Naive thymus-derived CD4-positive, alpha-beta T cell (primary cell): ENCODE results near the gene ECSIT. TPM values are rescaled to one million over a fixed set of nuclear protein-coding genes. Genes with fewer than 3 reads are reported as not detected.
A peak's percentile ranks its signal among the peaks of the same experiment; 100 is the strongest.
"Not testable (repeated sequence)": the region's sequence is repeated elsewhere in the genome, so short reads cannot be mapped to it uniquely, and the experiment has no call there.

Source experiments
- ATAC-seq: fragments of 150-1000 bp; cut with Tn5 transposase; 2 replicates; pipeline ENCODE4 v1.10.0; 2021; ENCODE audit warnings: mild to moderate bottlenecking, moderate library complexity
- CTCF ChIA-PET: fragments of 350-600 bp; sonication (Branson Sonifier 250); formaldehyde crosslinking; loops from one replicate; lab custom pipeline; 2021; ENCODE audit warnings: antibody characterized with exemption; lab: Charles Lee
- POLR2A ChIA-PET: fragments of 350-600 bp; sonication (Branson Sonifier 250); formaldehyde crosslinking; loops from one replicate; lab custom pipeline; 2021; ENCODE audit warnings: antibody characterized with exemption, inconsistent platforms; lab: Charles Lee
- DNase-seq, 9 donors: peaks; one replicate each; pipeline versions ENCODE4 v3.0.0 to v3.0.0-alpha.2; 2020 to 2022; ENCODE audit warnings: mixed read lengths in 1 of 9
- H3K27ac ChIP-seq: one replicate; pipeline ENCODE4 v1.7.0; 2013; ENCODE audit warnings: mild to moderate bottlenecking, low read depth, low read length, moderate library complexity
- H3K27me3 ChIP-seq, 2 donors: one replicate each; pipeline ENCODE4 v1.7.0; 2013; ENCODE audit warnings: low read length in 2 of 2, mild to moderate bottlenecking in 2 of 2, moderate library complexity in 2 of 2; ENCODE audit not compliant: control insufficient read depth in 2 of 2, insufficient read depth in 2 of 2
- H3K36me3 ChIP-seq, 3 experiments: 1 replicate in 2 of 3; 2 replicates in 1 of 3; pipeline ENCODE4 v1.7.0; 2013; ENCODE audit warnings: low read length in 3 of 3, mild to moderate bottlenecking in 3 of 3, moderate library complexity in 1 of 3; ENCODE audit not compliant: insufficient read depth in 3 of 3, control insufficient read depth in 2 of 3
- H3K4me1 ChIP-seq, 2 donors: one replicate each; pipeline ENCODE4 v1.7.0; 2013; ENCODE audit warnings: low read length in 2 of 2, mild to moderate bottlenecking in 2 of 2, moderate library complexity in 1 of 2; ENCODE audit not compliant: control insufficient read depth in 2 of 2, insufficient read depth in 2 of 2
- H3K4me3 ChIP-seq: 2 replicates; pipeline ENCODE4 v1.7.0; 2013; ENCODE audit warnings: mild to moderate bottlenecking, low read length
- H3K9me3 ChIP-seq, 3 experiments: 1 replicate in 2 of 3; 2 replicates in 1 of 3; pipeline ENCODE4 v1.7.0; 2013; ENCODE audit warnings: low read length in 3 of 3; ENCODE audit not compliant: control insufficient read depth in 2 of 3
- H3K27ac Mint-ChIP-seq, 9 donors: one replicate each; pipeline ENCODE4 v1.8.0; 2020 to 2022; ENCODE audit warnings: mixed read lengths in 9 of 9, mild to moderate bottlenecking in 8 of 9, moderate library complexity in 5 of 9, inconsistent platforms in 2 of 9
- H3K27me3 Mint-ChIP-seq, 5 donors: one replicate each; pipeline ENCODE4 v1.8.0; 2021 to 2022; ENCODE audit warnings: mixed read lengths in 5 of 5, mild to moderate bottlenecking in 1 of 5
- H3K36me3 Mint-ChIP-seq, 5 donors: one replicate each; pipeline ENCODE4 v1.8.0; 2020 to 2022; ENCODE audit warnings: mixed read lengths in 5 of 5, mild to moderate bottlenecking in 3 of 5, inconsistent platforms in 1 of 5
- H3K4me1 Mint-ChIP-seq, 7 donors: one replicate each; pipeline ENCODE4 v1.8.0; 2020 to 2022; ENCODE audit warnings: mixed read lengths in 7 of 7, mild to moderate bottlenecking in 3 of 7, inconsistent platforms in 1 of 7
- H3K4me3 Mint-ChIP-seq, 10 donors: one replicate each; pipeline ENCODE4 v1.8.0; 2020 to 2022; ENCODE audit warnings: mild to moderate bottlenecking in 10 of 10, mixed read lengths in 10 of 10, moderate library complexity in 6 of 10, inconsistent platforms in 2 of 10
- H3K9me3 Mint-ChIP-seq, 11 donors: one replicate each; pipeline ENCODE4 v1.8.0; 2020 to 2022; ENCODE audit warnings: mixed read lengths in 11 of 11, mild to moderate bottlenecking in 4 of 11, inconsistent platforms in 1 of 11, moderate library complexity in 1 of 11
- intact Hi-C, 2 donors: fragments of 100-400 bp; cut with micrococcal nuclease; formaldehyde crosslinking; loops; one replicate each; pipeline ENCODE4 v1.15.1; 2023
- polyA plus RNA-seq, 2 donors: library from polyadenylated mRNA; unstranded; fragments of 300-500 nt; fragmentation: Illumina TruSeq; gene quantifications; one replicate each; pipeline ENCODE4 v1.2.3, GENCODE V29; 2021
- total RNA-seq, 6 experiments: library from RNA in 5 of 6; stranded (reverse) in 5 of 6; gene quantifications; 1 replicate in 5 of 6; 2 replicates in 1 of 6; pipeline ENCODE4 v1.2.3 and lab custom pipeline; 2021 to 2026

The ECSIT gene
- total and polyA plus RNA-seq, 7 experiments from 2014 or later, result 25.8 to 50.3 (median 36.0) TPM

- H3K27ac Mint-ChIP-seq, result peak overlapping the region in 1 of 9 donors; percentile 42
These were observed 50.5 kb downstream of the ECSIT start for GRCh38 chr19:11478167-11479089.

GRCh38 chr19:11475861-11476260 is 53.1 kb downstream of the ECSIT start:
- no peaks in the 10 kb centered on the region for H3K36me3 Mint-ChIP-seq
- intact Hi-C loops, result no loop called here
- H3K9me3 Mint-ChIP-seq, result no peaks in the 10 kb centered on the region
- Histone ChIP-seq H3K9me3 (no peaks in the 10 kb centered on the region), H3K36me3 (no peaks in the 10 kb centered on the region), H3K27me3 (peaks cover 0 to 3% of the 10 kb centered on the region in 2 donors), H3K27ac (no peak overlapping the region), H3K4me1 (no peaks in the 10 kb centered on the region), H3K4me3 (no peak overlapping the region)
- POLR2A ChIA-PET, result no interaction called here
- DNase-seq, result no peak
- no peak overlapping the region for H3K4me3 Mint-ChIP-seq
- H3K4me1 Mint-ChIP-seq, result peaks cover 0 to 9% (median 4%) of the 10 kb centered on the region in 7 donors
- H3K27me3 Mint-ChIP-seq, result peaks cover 9 to 40% (median 17%) of the 10 kb centered on the region in 5 donors
- CTCF ChIA-PET, result no interaction called here
- no peak overlapping the region for H3K27ac Mint-ChIP-seq
- ATAC-seq, result no peak

More at GRCh38 chr19:11478167-11479089, 50.5 kb downstream of the ECSIT start:
- POLR2A ChIA-PET, result no interaction called here
- H3K4me1 ChIP-seq, result peaks cover 15 to 20% of the 10 kb centered on the region in 2 donors
- Mint-ChIP-seq H3K4me3 (peak overlapping the region in 6 of 10 donors; percentile 12 to 76 (median 44)), H3K36me3 (peaks cover 0 to 3% (median 0%) of the 10 kb centered on the region in 5 donors), H3K27me3 (peaks cover 24 to 48% (median 29%) of the 10 kb centered on the region in 5 donors), H3K9me3 (no peaks in the 10 kb centered on the region), H3K4me1 (peaks cover 12 to 22% (median 20%) of the 10 kb centered on the region in 7 donors)
- H3K4me3 ChIP-seq, result no peak overlapping the region
- CTCF ChIA-PET, result no interaction called here
- intact Hi-C loops, result no loop called here
- DNase-seq, result no peak
- H3K27ac ChIP-seq, result no peak overlapping the region
- H3K27me3 ChIP-seq, result peaks cover 8 to 17% of the 10 kb centered on the region in 2 donors
- no peaks in the 10 kb centered on the region for H3K36me3 ChIP-seq
- ATAC-seq, result no peak
- H3K9me3 ChIP-seq, result no peaks in the 10 kb centered on the region

- CTCF ChIA-PET, result interaction anchor here (0.6 kb wide), 1 partner anchor 346 kb away, joined by 3 read pairs; no protein-coding TSS in a partner anchor
- H3K9me3 ChIP-seq, POLR2A ChIA-PET, ATAC-seq, H3K27me3 ChIP-seq, H3K36me3 Mint-ChIP-seq, H3K36me3 ChIP-seq, intact Hi-C loops, DNase-seq, H3K27ac ChIP-seq, H3K4me3 ChIP-seq, H3K4me1 ChIP-seq, H3K27ac Mint-ChIP-seq, H3K9me3 Mint-ChIP-seq, H3K4me1 Mint-ChIP-seq, H3K4me3 Mint-ChIP-seq: not testable (repeated sequence)
- H3K27me3 Mint-ChIP-seq, result peaks cover 9 to 40% (median 17%) of the 10 kb centered on the region in 5 donors
These were observed 53.6 kb downstream of the ECSIT start for GRCh38 chr19:11475343-11475742.

- no peaks in the 10 kb centered on the region for H3K36me3 ChIP-seq
- H3K4me3 ChIP-seq, result no peak overlapping the region
- ATAC-seq, result no peak
- DNase-seq, result no peak
- Mint-ChIP-seq H3K27me3 (peaks cover 3 to 34% (median 10%) of the 10 kb centered on the region in 5 donors), H3K27ac (no peak overlapping the region), H3K4me1 (peaks cover 0 to 3% (median 0%) of the 10 kb centered on the region in 7 donors), H3K36me3 (no peaks in the 10 kb centered on the region), H3K4me3 (no peak overlapping the region), H3K9me3 (no peaks in the 10 kb centered on the region)
- intact Hi-C loops, result no loop called here
- H3K27me3 ChIP-seq, result no peaks in the 10 kb centered on the region
- no peaks in the 10 kb centered on the region for H3K9me3 ChIP-seq
- H3K27ac ChIP-seq, result no peak overlapping the region
- CTCF ChIA-PET, result interaction anchor here (0.6 kb wide), 1 partner anchor 181 kb away, joined by 3 read pairs; no protein-coding TSS in a partner anchor
- POLR2A ChIA-PET, result no interaction called here
- H3K4me1 ChIP-seq, result no peaks in the 10 kb centered on the region
These were observed 55.2 kb downstream of the ECSIT start for GRCh38 chr19:11473725-11474124.

- DNase-seq, H3K9me3 Mint-ChIP-seq, H3K27me3 ChIP-seq, H3K27ac ChIP-seq, H3K4me1 Mint-ChIP-seq, intact Hi-C loops, H3K27ac Mint-ChIP-seq, CTCF ChIA-PET, H3K9me3 ChIP-seq, H3K36me3 Mint-ChIP-seq, H3K4me3 ChIP-seq, H3K4me3 Mint-ChIP-seq, H3K36me3 ChIP-seq, ATAC-seq, H3K4me1 ChIP-seq: not testable (repeated sequence)
- POLR2A ChIA-PET, result interaction anchor here (0.7 to 1.0 kb wide), 2 partner anchors 19 to 113 kb away, joined by 3 read pairs; no protein-coding TSS in a partner anchor
- H3K27me3 Mint-ChIP-seq, result peaks cover 0 to 12% (median 6%) of the 10 kb centered on the region in 5 donors
These were observed 60.6 kb downstream of the ECSIT start for GRCh38 chr19:11468266-11468845.

GRCh38 chr19:11465600-11465999 is 63.3 kb downstream of the ECSIT start:
- no peak overlapping the region for H3K27ac ChIP-seq
- CTCF ChIA-PET, result no interaction called here
- no peak overlapping the region for H3K27ac Mint-ChIP-seq
- peaks cover 0 to 3% (median 0%) of the 10 kb centered on the region in 7 donors for H3K4me1 Mint-ChIP-seq
- H3K27me3 Mint-ChIP-seq, result peaks cover 0 to 5% (median 0%) of the 10 kb centered on the region in 5 donors
- H3K4me3 Mint-ChIP-seq, result no peak overlapping the region
- no peaks in the 10 kb centered on the region for H3K27me3 ChIP-seq
- POLR2A ChIA-PET, result no interaction called here
- no peaks in the 10 kb centered on the region for H3K36me3 Mint-ChIP-seq
- no peak overlapping the region for H3K4me3 ChIP-seq
- DNase-seq (no peak), ATAC-seq (no peak)
- intact Hi-C loops, result no loop called here
- no peaks in the 10 kb centered on the region for H3K36me3 ChIP-seq
- H3K9me3 Mint-ChIP-seq, result peaks cover 0 to 2% (median 0%) of the 10 kb centered on the region in 11 donors
- no peaks in the 10 kb centered on the region for H3K4me1 ChIP-seq
- no peaks in the 10 kb centered on the region for H3K9me3 ChIP-seq
